Endometrium (tissue), 2 donors: ENCODE measurements around the gene GLP2R.

Experiments
- FAIRE-seq: peaks from 2 replicates; lab custom pipeline; 2012; peaks lifted over from hg19 to GRCh38; lab: Jason Lieb, UNC
- donor health status: control.
- donor health status: control.

The GLP2R gene

GRCh38 chr17:9813166-9813565 is 12.6 kb upstream of the GLP2R start:
- no peak for FAIRE-seq

- no peak for FAIRE-seq
These were observed 11.3 kb upstream of the GLP2R start for GRCh38 chr17:9814337-9814945.

- FAIRE-seq: no peak
These were observed 9.3 kb upstream of the GLP2R start for GRCh38 chr17:9816472-9816871.

- no peak for FAIRE-seq
These were observed 8.6 kb upstream of the GLP2R start for GRCh38 chr17:9817086-9817485.

- FAIRE-seq: no peak
These were observed 7.0 kb upstream of the GLP2R start for GRCh38 chr17:9818760-9819159.

- no peak for FAIRE-seq
These were observed 5.3 kb upstream of the GLP2R start for GRCh38 chr17:9820448-9820847.

- no peak for FAIRE-seq
These were observed 3.8 kb upstream of the GLP2R start, which contains the start of gene GSG1L2 for GRCh38 chr17:9821921-9822320. GSG1L2 (minus strand) TSS chr17:9822079; CDS start chr17:9822071, 8 bp downstream.

- no peak for FAIRE-seq
These were observed 1.6 kb upstream of the GLP2R start for GRCh38 chr17:9824094-9824493.

- no peak for FAIRE-seq
These were observed 856 bp upstream of the GLP2R start for GRCh38 chr17:9824797-9825338.

GRCh38 chr17:9828296-9829295 is 2.9 kb downstream of the GLP2R start:
- no peak for FAIRE-seq

- FAIRE-seq: peak; percentile 26
These were observed 3.6 kb downstream of the GLP2R start for GRCh38 chr17:9829343-9829742.

GRCh38 chr17:9830711-9831110 is 5.0 kb downstream of the GLP2R start:
- FAIRE-seq: no peak

- no peak for FAIRE-seq
These were observed 8.2 kb downstream of the GLP2R start for GRCh38 chr17:9833922-9834321.

GRCh38 chr17:9837551-9838471 is 12.1 kb downstream of the GLP2R start:
- no peak for FAIRE-seq

- no peak for FAIRE-seq
These were observed 13.7 kb downstream of the GLP2R start for GRCh38 chr17:9839433-9839832.

GRCh38 chr17:9842057-9842758 is 16.5 kb downstream of the GLP2R start:
- no peak for FAIRE-seq

GRCh38 chr17:9843152-9844010 is 17.7 kb downstream of the GLP2R start:
- no peak for FAIRE-seq

GRCh38 chr17:9844153-9844552 is 18.4 kb downstream of the GLP2R start:
- no peak for FAIRE-seq

GRCh38 chr17:9845306-9845705 is 19.6 kb downstream of the GLP2R start:
- FAIRE-seq: no peak

GRCh38 chr17:9850151-9850550 is 24.4 kb downstream of the GLP2R start:
- FAIRE-seq: no peak
